Measurements from ENCODE around the gene OGFR.

OGFR gene

DNA sequence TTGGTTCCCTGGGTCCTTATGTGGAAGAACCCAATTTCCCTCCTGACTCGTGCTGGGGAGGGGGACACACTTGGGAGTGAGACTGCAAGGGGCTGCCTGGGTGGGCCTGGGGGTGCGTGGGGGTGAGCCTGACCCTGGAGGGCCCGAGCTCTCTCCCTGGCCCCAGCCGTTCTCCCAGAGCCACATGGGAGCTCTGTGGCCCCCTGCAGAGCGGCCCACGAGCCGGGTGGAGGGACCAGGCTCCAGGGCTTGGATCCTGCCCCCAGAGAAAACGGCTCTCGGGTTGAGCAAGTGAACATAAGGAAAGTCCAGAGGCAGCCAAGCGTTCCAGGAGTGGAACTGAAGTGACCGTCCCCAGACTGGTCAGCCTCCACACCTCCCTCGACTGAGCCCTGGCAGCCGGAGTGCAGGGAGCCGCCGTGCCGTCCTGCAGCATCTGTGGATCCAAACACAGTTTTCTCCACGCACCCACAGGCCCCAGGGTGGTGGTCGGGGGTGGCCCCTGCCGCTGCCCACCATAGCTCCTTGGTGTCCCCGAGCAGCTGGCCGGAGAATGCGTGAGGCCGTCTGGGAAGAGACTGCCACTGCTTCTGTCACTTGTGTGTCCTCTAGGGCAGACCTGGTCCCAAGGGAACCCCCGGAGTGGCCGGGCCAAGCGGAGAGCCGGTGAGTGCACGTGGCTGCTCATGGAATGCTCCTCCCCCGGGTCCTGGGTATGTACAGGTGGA, 22.8 kb downstream of the OGFR start:
- Histone ChIP-seq H3K9me3 (ENCODE audit: insufficient read depth, low read depth, low read length) (no peaks in the 10 kb centered on the region), H3K36me3 (ENCODE audit: insufficient read depth, low read depth, low read length) (no peaks in the 10 kb centered on the region; the same call in none of the 2 replicates), H3K9ac (ENCODE audit: low read depth, low read length) (no peak overlapping the region), H3K4me3 (ENCODE audit: low read length) (no peak overlapping the region), H3K4me1 (ENCODE audit: insufficient read depth, low read length) (peaks cover 3% of the 10 kb centered on the region; the same call in 1 of the 2 replicates), H3K27ac (ENCODE audit: low read length) (no peak overlapping the region), H3K27me3 (ENCODE audit: insufficient read depth, low read length) (no peaks in the 10 kb centered on the region)

DNA sequence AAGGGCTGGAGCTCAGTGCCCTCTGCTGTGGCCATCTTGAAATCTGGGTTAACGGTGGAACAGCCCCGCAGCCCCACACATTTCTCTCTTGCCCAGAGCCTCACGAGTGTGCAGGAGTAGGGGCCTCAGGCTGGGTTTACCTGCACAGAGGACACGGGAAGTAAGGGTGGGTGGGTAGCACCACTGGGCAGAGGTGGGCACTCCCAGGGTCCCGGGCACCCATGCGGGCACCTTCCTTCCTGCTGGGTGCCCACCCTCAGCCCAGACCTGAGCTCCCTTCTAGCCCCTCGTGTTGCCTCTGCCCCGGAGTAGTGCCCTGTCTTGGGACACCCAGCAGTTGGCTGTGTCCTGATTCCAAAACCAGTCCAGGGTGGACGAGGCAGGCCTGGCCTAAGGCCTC, 23.4 kb downstream of the OGFR start:
- no peak overlapping the region for H3K4me3 ChIP-seq (ENCODE audit: low read length)
- H3K4me1 ChIP-seq (ENCODE audit: insufficient read depth, low read length) = peaks cover 3% of the 10 kb centered on the region; the same call in 1 of the 2 replicates
- no peaks in the 10 kb centered on the region for H3K27me3 ChIP-seq (ENCODE audit: insufficient read depth, low read length)
- no peak overlapping the region for H3K9ac ChIP-seq (ENCODE audit: low read depth, low read length)
- H3K27ac ChIP-seq (ENCODE audit: low read length) = no peak overlapping the region
- no peaks in the 10 kb centered on the region for H3K9me3 ChIP-seq (ENCODE audit: insufficient read depth, low read depth, low read length)
- no peaks in the 10 kb centered on the region; the same call in none of the 2 replicates for H3K36me3 ChIP-seq (ENCODE audit: insufficient read depth, low read depth, low read length)

DNA sequence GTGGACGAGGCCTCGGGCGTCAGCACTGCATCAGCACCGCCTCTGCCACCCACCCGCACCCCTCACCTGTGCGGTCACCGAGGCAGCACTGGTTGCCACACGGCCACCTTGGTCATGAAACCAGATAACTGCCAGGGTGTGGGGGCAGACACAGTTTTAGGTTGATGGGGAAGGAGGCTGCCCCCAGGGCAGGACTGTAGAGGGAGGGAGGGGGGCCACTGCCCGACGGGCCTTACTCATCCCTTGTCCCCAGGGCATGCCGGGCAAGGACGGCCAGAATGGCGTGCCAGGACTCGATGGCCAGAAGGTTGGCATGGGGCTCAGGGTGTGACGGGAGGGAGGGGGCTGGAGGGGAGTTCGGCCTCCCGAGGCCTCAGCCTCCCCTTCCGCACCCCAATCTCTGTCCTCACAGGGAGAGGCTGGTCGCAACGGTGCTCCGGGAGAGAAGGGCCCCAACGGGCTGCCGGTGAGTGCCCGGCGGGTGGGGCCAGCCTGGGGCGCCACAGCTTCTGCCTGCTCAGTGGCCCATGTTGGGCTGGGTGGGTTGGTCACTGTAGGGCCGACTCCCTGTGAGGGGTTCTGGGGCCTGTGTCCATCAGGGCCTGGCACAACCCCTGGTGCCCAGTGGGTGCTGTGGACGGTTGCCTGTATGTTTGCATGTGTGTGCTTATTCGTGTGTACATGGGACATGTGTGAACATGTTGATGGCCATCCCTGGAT, 24.0 kb downstream of the OGFR start:
- Histone ChIP-seq H3K36me3 (ENCODE audit: insufficient read depth, low read depth, low read length) (no peaks in the 10 kb centered on the region; the same call in none of the 2 replicates), H3K9ac (ENCODE audit: low read depth, low read length) (no peak overlapping the region), H3K9me3 (ENCODE audit: insufficient read depth, low read depth, low read length) (no peaks in the 10 kb centered on the region), H3K27me3 (ENCODE audit: insufficient read depth, low read length) (no peaks in the 10 kb centered on the region), H3K27ac (ENCODE audit: low read length) (no peak overlapping the region), H3K4me1 (ENCODE audit: insufficient read depth, low read length) (peaks cover 3% of the 10 kb centered on the region; the same call in 1 of the 2 replicates), H3K4me3 (ENCODE audit: low read length) (no peak overlapping the region)

DNA sequence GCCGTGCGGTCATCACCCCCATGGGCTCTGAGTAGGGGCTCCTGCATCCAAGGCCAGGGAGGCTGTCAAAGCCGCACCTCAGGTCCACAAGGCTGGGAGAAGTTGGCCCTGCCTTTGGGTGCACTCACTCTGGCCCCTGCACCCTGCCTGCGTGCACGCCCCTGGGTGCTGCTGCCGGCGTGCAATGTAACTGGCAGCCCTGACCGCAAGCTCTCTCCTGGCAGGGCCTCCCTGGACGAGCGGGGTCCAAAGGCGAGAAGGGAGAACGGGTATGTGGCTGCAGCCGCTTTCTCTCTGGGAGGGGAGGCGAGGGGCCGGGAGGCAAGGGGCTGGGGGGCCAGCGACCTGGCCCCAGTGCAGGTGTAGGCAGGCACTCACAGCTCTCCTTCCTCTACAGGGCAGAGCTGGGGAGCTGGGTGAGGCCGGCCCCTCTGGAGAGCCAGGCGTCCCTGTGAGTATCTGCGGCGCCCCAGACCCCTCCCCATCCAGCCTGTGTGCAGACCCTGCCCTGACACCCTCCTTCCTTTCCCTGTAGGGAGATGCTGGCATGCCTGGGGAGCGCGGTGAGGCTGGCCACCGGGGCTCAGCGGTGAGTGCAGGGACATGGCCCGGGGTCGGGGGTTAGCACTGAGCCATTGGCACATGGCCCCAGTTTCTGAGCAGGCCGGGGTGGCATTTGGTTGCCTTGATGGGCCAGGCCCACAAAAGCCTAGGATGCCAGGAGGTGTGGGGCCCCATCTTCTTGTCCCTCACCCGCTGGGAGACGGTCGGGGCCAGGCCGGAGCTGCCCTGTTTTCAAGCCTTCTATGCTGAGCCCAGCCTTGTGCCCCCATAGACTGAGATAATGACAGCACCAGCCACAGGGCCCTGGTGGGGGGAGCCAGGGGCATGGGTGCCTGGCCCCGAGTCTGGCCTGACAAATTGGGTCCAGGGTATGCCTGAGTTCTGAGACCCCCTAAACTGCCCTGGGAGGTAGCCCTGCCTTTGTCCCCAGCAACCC, 24.9 kb downstream of the OGFR start:
- no peaks in the 10 kb centered on the region for H3K9me3 ChIP-seq (ENCODE audit: insufficient read depth, low read depth, low read length)
- no peak overlapping the region for H3K27ac ChIP-seq (ENCODE audit: low read length)
- peaks cover 2% of the 10 kb centered on the region; the same call in 1 of the 2 replicates for H3K4me1 ChIP-seq (ENCODE audit: insufficient read depth, low read length)
- no peak overlapping the region for H3K4me3 ChIP-seq (ENCODE audit: low read length)
- peaks cover 3% of the 10 kb centered on the region for H3K36me3 ChIP-seq (ENCODE audit: insufficient read depth, low read depth, low read length)
- H3K9ac ChIP-seq (ENCODE audit: low read depth, low read length) = no peak overlapping the region
- no peaks in the 10 kb centered on the region for H3K27me3 ChIP-seq (ENCODE audit: insufficient read depth, low read length)

DNA sequence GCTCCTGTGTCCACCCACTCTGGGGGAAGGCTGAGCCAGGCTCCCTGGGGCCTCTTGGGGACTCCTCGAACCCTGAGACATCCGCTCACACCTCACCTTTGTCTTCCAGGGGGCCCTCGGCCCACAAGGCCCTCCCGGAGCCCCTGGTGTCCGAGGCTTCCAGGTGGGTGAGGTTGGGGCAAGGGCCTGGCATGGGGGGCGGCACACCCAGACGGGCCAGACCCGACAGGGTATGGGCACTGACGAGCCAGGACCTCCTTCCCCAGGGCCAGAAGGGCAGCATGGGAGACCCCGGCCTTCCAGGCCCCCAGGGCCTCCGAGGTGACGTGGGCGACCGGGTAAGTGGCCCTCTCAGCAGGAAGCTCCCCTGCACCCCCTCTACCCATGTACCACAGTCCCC, 25.6 kb downstream of the OGFR start:
- no peaks in the 10 kb centered on the region; the same call in 1 of the 2 replicates for H3K4me1 ChIP-seq (ENCODE audit: insufficient read depth, low read length)
- no peaks in the 10 kb centered on the region for H3K9me3 ChIP-seq (ENCODE audit: insufficient read depth, low read depth, low read length)
- no peak overlapping the region for H3K9ac ChIP-seq (ENCODE audit: low read depth, low read length)
- H3K27me3 ChIP-seq (ENCODE audit: insufficient read depth, low read length) = no peaks in the 10 kb centered on the region
- H3K4me3 ChIP-seq (ENCODE audit: low read length) = no peak overlapping the region
- H3K36me3 ChIP-seq (ENCODE audit: insufficient read depth, low read depth, low read length) = peaks cover 5% of the 10 kb centered on the region
- no peak overlapping the region for H3K27ac ChIP-seq (ENCODE audit: low read length)

DNA sequence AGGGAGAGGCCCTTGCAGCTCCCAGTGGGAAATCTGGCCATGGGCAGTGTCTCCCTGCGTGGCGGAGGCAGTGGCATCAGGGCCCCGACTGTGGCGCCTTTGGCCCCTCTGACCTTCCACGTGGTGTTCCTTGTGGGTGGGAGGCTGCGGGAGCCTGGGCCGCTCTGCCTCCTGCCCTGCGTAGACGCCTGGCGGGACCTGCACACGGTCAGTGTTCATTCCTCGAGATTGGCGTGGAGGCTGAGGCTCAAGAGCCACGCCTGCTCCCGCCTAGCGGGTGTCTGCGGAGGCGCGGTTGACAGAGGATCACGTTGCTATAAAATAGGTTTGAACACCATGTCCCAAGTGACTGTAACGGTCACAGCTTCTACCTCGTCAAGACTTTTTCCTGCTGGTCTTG, 26.2 kb downstream of the OGFR start:
- Histone ChIP-seq H3K27ac (ENCODE audit: low read length) (no peak overlapping the region), H3K4me3 (ENCODE audit: low read length) (no peak overlapping the region)

DNA sequence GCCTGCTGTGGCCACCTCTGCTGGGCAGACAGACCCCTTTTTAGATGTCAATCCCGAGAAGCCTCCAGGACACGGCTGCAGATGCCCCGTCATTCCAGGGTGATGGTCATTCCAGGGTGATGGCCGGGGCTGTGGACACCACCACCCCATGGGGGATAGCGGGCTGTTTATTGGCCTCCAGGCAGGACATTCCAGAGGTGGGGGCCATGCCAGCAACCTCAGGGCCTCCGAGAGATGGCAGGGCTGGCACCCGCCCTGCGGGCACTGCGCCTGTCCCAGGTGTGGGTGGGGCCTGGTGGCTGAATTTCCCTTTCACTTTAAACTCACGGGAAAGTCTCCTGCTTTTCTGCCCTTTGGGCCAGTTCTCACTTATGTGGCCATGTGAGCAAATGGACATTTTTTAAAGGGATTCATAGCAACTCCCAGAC, 26.7 kb downstream of the OGFR start:
- no peak overlapping the region for H3K27ac ChIP-seq (ENCODE audit: low read length)
- H3K9me3 ChIP-seq (ENCODE audit: insufficient read depth, low read depth, low read length) = no peaks in the 10 kb centered on the region

More for the DNA sequence above, 26.2 kb downstream of the OGFR start:
- Histone ChIP-seq H3K4me1 (ENCODE audit: insufficient read depth, low read length) (no peaks in the 10 kb centered on the region), H3K9me3 (ENCODE audit: insufficient read depth, low read depth, low read length) (no peaks in the 10 kb centered on the region), H3K27me3 (ENCODE audit: insufficient read depth, low read length) (no peaks in the 10 kb centered on the region), H3K9ac (ENCODE audit: low read depth, low read length) (no peak overlapping the region), H3K36me3 (ENCODE audit: insufficient read depth, low read depth, low read length) (peaks cover 10% of the 10 kb centered on the region)

DNA sequence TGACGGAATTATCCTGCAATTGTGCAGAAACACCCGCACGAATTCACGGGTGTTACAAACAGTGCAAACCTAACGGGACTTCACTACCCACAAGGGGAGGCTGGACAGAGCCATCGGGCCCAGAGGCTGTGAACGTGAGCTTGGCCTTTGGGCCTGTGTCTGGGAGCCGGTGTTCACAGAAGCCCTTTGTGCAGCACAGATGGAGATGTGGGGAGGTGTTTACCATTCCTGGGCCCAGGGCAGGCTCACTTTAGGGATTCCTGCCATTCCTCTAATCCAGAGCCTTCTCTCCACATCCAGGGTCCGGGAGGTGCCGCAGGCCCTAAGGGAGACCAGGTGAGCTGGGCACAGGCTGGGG, 27.2 kb downstream of the OGFR start:
- Histone ChIP-seq H3K27me3 (ENCODE audit: insufficient read depth, low read length) (no peaks in the 10 kb centered on the region), H3K4me1 (ENCODE audit: insufficient read depth, low read length) (no peaks in the 10 kb centered on the region), H3K9ac (ENCODE audit: low read depth, low read length) (no peak overlapping the region; the same call in 1 of the 2 replicates), H3K27ac (ENCODE audit: low read length) (no peak overlapping the region), H3K4me3 (ENCODE audit: low read length) (no peak overlapping the region), H3K9me3 (ENCODE audit: insufficient read depth, low read depth, low read length) (no peaks in the 10 kb centered on the region), H3K36me3 (ENCODE audit: insufficient read depth, low read depth, low read length) (peaks cover 10% of the 10 kb centered on the region)

More for the DNA sequence above, 26.7 kb downstream of the OGFR start:
- Histone ChIP-seq H3K4me1 (ENCODE audit: insufficient read depth, low read length) (no peaks in the 10 kb centered on the region), H3K9ac (ENCODE audit: low read depth, low read length) (no peak overlapping the region), H3K4me3 (ENCODE audit: low read length) (no peak overlapping the region), H3K36me3 (ENCODE audit: insufficient read depth, low read depth, low read length) (peaks cover 10% of the 10 kb centered on the region), H3K27me3 (ENCODE audit: insufficient read depth, low read length) (no peaks in the 10 kb centered on the region)

DNA sequence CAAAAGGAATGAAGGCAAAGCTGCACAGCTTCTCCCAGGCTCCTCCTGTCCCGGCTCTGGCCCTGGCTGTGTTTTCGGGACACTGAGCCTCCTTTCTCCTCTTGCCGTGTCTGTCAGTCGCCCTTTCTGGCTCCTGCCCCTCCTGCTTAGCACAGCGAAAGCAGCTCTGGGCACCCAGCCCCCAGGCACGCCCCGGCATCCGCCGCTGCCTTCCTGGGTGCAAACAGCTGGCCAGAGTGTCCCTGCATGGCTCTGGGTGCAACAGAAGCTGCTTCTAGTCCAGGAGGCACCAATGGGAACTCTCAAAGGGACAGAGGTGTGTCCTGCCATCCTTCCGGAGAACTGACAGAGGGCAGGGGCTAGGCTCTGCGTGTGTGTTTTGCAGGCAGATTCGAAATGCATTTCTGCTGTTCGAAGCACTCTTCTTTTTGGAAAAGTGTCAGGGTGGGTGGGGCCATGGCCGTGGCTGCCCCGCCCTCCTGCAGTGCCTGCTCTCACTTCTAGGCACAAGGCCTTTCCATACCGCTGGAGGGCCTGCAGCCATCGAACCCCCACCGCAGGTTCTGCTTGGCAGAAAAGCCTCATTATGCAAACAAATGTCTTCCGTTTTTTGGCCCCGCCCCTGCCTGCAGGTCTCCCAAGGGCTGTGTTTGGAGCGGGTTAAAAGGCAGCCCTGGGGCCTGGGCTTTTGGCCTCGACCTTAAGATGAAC, 27.7 kb downstream of the OGFR start:
- peaks cover 10% of the 10 kb centered on the region for H3K36me3 ChIP-seq (ENCODE audit: insufficient read depth, low read depth, low read length)
- H3K9me3 ChIP-seq (ENCODE audit: insufficient read depth, low read depth, low read length) = no peaks in the 10 kb centered on the region
- 0 out of 2 replicates have a peak overlapping the region, but pooled peaks have one; percentile 32 for H3K9ac ChIP-seq (ENCODE audit: low read depth, low read length)
- H3K27ac ChIP-seq (ENCODE audit: low read length) = no peak overlapping the region
- no peaks in the 10 kb centered on the region for H3K4me1 ChIP-seq (ENCODE audit: insufficient read depth, low read length)
- H3K4me3 ChIP-seq (ENCODE audit: low read length) = no peak overlapping the region
- no peaks in the 10 kb centered on the region for H3K27me3 ChIP-seq (ENCODE audit: insufficient read depth, low read length)

DNA sequence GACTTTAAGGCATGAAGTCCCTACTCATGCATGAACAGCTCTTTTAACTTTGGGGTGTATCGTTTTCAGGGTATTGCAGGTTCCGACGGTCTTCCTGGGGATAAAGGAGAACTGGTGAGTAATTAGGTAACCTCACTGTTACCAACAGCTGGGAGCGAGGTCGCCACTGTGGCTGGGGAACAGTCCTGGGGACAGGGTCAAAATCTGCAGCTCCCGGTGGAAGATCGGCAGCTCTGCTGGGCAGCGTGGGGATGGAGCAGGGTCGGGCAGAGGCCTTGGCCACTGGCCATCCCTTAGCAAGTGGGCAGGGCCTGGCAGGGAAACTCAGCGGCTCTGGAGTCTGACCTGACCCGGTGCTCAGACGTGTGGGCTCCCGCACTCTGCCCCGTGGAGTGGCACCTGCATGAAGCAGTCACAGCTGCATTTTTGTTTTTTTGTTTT, 28.3 kb downstream of the OGFR start:
- peaks cover 11% of the 10 kb centered on the region for H3K36me3 ChIP-seq (ENCODE audit: insufficient read depth, low read depth, low read length)
- H3K9me3 ChIP-seq (ENCODE audit: insufficient read depth, low read depth, low read length) = no peaks in the 10 kb centered on the region
- no peaks in the 10 kb centered on the region for H3K27me3 ChIP-seq (ENCODE audit: insufficient read depth, low read length)
- H3K27ac ChIP-seq (ENCODE audit: low read length) = no peak overlapping the region
- no peak overlapping the region for H3K4me3 ChIP-seq (ENCODE audit: low read length)
- 0 out of 2 replicates have a peak overlapping the region, but pooled peaks have one; percentile 32 for H3K9ac ChIP-seq (ENCODE audit: low read depth, low read length)
- no peaks in the 10 kb centered on the region for H3K4me1 ChIP-seq (ENCODE audit: insufficient read depth, low read length)

Data from iPS-20b (cell line).